H1 (cell line): ENCODE data around the gene RNF13.

Experiments used
- BACH1 ChIP-seq: IDR thresholded peaks from 2 replicates; pipeline ENCODE4 v1.6.1; 2012; ENCODE audit warnings: low read length, improper control_type of control experiment
- POLR2A ChIP-seq, 2 experiments: IDR thresholded peaks; 1 replicate in 1 of 2; 2 replicates in 1 of 2; pipeline ENCODE4 v1.6.1; 2011; ENCODE audit warnings: low read depth in 2 of 2, low read length in 2 of 2, mild to moderate bottlenecking in 2 of 2; ENCODE audit errors: control extremely low read depth in 1 of 2
- RBBP5 ChIP-seq: IDR thresholded peaks from 2 replicates; pipeline ENCODE4 v1.7.1; 2012; ENCODE audit warnings: low read depth, mild to moderate bottlenecking, inconsistent platforms, low read length, moderate library complexity, borderline replicate concordance
- YY1 ChIP-seq: IDR thresholded peaks from 2 replicates; pipeline ENCODE4 v1.6.1; 2011; ENCODE audit warnings: low read depth, mild to moderate bottlenecking, low read length
- TF ChIP-seq, protein P1 (sequence below): IDR thresholded peaks from 2 replicates; pipeline ENCODE4 v1.6.1; 2012; ENCODE audit warnings: low read length, inconsistent platforms
- TF ChIP-seq, protein P2 (sequence below), 3 experiments: IDR thresholded peaks; 1 replicate in 2 of 3; 2 replicates in 1 of 3; pipeline versions ENCODE4 v1.5.1 to v1.6.1; 2011; ENCODE audit warnings: low read length in 3 of 3, mild to moderate bottlenecking in 3 of 3, inconsistent platforms in 2 of 3, low read depth in 1 of 3, moderate library complexity in 1 of 3; ENCODE audit not compliant: insufficient read depth in 1 of 3; ENCODE audit errors: control extremely low read depth in 1 of 3

DNA sequence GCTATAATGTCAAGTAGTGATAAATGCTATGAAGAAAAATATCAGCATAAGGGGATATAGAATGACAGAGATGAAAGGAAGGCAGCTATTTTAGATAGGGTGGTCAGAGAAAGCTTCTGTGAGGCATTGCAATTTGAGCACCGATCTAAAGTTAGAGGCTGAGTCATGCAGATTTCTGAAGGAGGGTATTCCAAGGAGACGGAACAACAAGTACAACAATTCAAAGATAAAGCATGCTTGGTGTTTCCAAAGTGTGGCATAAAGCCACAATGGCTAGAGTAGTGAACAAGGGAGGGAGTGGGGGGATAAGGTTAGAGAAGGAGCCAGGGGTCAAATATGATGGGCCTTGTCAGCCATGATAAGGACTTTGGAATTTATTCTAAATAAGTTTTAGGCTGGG is 85.8 kb downstream of the RNF13 start:
- TF ChIP-seq, protein P1, sequence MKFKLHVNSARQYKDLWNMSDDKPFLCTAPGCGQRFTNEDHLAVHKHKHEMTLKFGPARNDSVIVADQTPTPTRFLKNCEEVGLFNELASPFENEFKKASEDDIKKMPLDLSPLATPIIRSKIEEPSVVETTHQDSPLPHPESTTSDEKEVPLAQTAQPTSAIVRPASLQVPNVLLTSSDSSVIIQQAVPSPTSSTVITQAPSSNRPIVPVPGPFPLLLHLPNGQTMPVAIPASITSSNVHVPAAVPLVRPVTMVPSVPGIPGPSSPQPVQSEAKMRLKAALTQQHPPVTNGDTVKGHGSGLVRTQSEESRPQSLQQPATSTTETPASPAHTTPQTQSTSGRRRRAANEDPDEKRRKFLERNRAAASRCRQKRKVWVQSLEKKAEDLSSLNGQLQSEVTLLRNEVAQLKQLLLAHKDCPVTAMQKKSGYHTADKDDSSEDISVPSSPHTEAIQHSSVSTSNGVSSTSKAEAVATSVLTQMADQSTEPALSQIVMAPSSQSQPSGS: no peak
- TF ChIP-seq, protein P2, sequence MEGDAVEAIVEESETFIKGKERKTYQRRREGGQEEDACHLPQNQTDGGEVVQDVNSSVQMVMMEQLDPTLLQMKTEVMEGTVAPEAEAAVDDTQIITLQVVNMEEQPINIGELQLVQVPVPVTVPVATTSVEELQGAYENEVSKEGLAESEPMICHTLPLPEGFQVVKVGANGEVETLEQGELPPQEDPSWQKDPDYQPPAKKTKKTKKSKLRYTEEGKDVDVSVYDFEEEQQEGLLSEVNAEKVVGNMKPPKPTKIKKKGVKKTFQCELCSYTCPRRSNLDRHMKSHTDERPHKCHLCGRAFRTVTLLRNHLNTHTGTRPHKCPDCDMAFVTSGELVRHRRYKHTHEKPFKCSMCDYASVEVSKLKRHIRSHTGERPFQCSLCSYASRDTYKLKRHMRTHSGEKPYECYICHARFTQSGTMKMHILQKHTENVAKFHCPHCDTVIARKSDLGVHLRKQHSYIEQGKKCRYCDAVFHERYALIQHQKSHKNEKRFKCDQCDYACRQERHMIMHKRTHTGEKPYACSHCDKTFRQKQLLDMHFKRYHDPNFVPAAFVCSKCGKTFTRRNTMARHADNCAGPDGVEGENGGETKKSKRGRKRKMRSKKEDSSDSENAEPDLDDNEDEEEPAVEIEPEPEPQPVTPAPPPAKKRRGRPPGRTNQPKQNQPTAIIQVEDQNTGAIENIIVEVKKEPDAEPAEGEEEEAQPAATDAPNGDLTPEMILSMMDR (IDR thresholded peaks at IDR 0.05; ENCODE audit: control extremely low read depth in 1 of 3, insufficient read depth in 1 of 3, low read depth in 1 of 3, low read length in 3 of 3): no peak
- TF ChIP-seq YY1: no peak
- no peak for TF ChIP-seq POLR2A (IDR thresholded peaks at IDR 0.05; ENCODE audit: control extremely low read depth in 1 of 2, low read depth in 2 of 2, low read length in 2 of 2)
- TF ChIP-seq RBBP5: no peak
- TF ChIP-seq BACH1: no peak
